Stomach (tissue), 9 donors: ENCODE results near the gene ARHGAP28. TPM values are rescaled to one million over a fixed set of nuclear protein-coding genes. Genes with fewer than 3 reads are reported as not detected.

Experiments
- DNase-seq, 2 donors: peaks; one replicate each; pipeline versions ENCODE4 v3.0.0 to v3.0.0-alpha.2; 2013 to 2019
- H3K27ac ChIP-seq, 5 donors: fragments of 200-600 bp in 4 of 5; sonication (generic) in 4 of 5; one replicate each; pipeline ENCODE4 v1.5.1; 2013 to 2019; ENCODE audit warnings: mild to moderate bottlenecking in 1 of 5, moderate library complexity in 1 of 5
- H3K27me3 ChIP-seq, 3 donors: fragments of 200-600 bp; sonication (generic); one replicate each; pipeline ENCODE4 v1.5.1; 2017 to 2019; ENCODE audit warnings: mixed run types in 1 of 3
- H3K36me3 ChIP-seq, 4 donors: fragments of 200-600 bp; sonication (generic); 1 replicate in 3 of 4; 2 replicates in 1 of 4; pipeline ENCODE4 v1.5.1; 2016 to 2019
- H3K4me1 ChIP-seq, 4 donors: fragments of 200-600 bp; sonication (generic); one replicate each; pipeline ENCODE4 v1.5.1; 2016 to 2019
- H3K4me3 ChIP-seq, 4 donors: fragments of 200-600 bp; sonication (generic) in 3 of 4; one replicate each; pipeline ENCODE4 v1.5.1; 2016 to 2019; ENCODE audit warnings: mild to moderate bottlenecking in 1 of 4
- H3K9me3 ChIP-seq, 4 donors: fragments of 200-600 bp; sonication (generic); one replicate each; pipeline ENCODE4 v1.5.1; 2016 to 2019
- EP300 ChIP-seq: sonication (generic); formaldehyde crosslinking; IDR thresholded peaks from one replicate; pipeline ENCODE4 v1.6.1; 2017; ENCODE audit warnings: antibody characterized with exemption
- POLR2A ChIP-seq, 4 donors: fragments of 450-650 bp; IDR thresholded peaks; one replicate each; pipeline ENCODE4 v1.6.1; 2016; ENCODE audit warnings: antibody characterized with exemption in 4 of 4, control low read depth in 2 of 4, mild to moderate bottlenecking in 1 of 4, moderate library complexity in 1 of 4
- POLR2AphosphoS5 ChIP-seq, 3 donors: sonication (generic); formaldehyde crosslinking; IDR thresholded peaks; one replicate each; pipeline ENCODE4 v1.6.1; 2016; ENCODE audit warnings: antibody characterized with exemption in 3 of 3
- WGBS, 5 donors: extraction: QIAGEN DNeasy Blood & Tissue Kit in 3 of 5; methylation state at CpG; one replicate each; pipeline versions ENCODE4 v1.1.5 to v1.1.7; 2013 to 2018; 5-methylcytosine and 5-hydroxymethylcytosine counted together
- intact Hi-C: fragments of 100-400 bp; cut with DNase I; formaldehyde crosslinking; loops from one replicate; pipeline ENCODE4 v1.15.1; 2023; ENCODE audit warnings: low total_unique reads
- polyA plus RNA-seq, 3 donors: library from polyadenylated mRNA; stranded (reverse); fragments of 200-250 nt; gene quantifications; one replicate each; pipeline ENCODE4 v1.2.3, GENCODE V29; 2013
- total RNA-seq, 5 donors: library from RNA; depleted of rRNA; stranded (reverse); fragments of >200 nt; gene quantifications; one replicate each; pipeline versions ENCODE4 v1.1.0 to v1.2.3, GENCODE V29; 2014 to 2016
- TF ChIP-seq, protein P1 (sequence below), 7 experiments: fragments of 450-650 bp in 4 of 7; fragments of 200-600 bp in 3 of 7; sonication (generic) in 3 of 7; IDR thresholded peaks; one replicate each; pipeline ENCODE4 v1.5.1; 2016 to 2019; ENCODE audit warnings: antibody characterized with exemption in 7 of 7, control low read depth in 2 of 7, mild to moderate bottlenecking in 1 of 7
- donor health status: healthy with polysubstance abuse.
- donor health status: Bipolar disorder and iron deficiency.
- donor health status: healthy.

ARHGAP28 gene
- total and polyA plus RNA-seq, 8 donors: 0.73 to 33.8 (median 3.6) TPM

DNA sequence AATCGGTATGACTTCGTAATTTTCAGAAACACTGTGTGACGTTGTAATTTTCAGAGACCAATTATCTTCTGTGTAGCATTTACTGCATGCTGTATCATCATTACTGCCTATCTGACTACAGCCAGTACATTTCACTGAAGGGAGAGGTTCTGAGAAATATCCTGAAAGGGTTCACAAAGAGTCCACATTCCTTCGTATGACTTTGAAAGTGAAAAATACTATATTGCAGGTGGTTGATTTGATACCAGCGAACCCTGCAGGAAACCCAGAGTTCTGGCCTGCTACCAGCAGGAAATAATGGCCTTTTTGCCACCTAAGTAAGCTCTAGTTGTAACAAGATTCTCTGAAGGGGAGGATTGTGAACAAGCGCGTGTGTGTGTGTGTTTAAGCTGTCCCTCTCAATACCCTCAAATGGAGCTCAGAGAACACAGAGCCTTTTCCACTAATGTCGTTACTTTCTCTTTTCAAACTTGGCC is 155.5 kb downstream of the ARHGAP28 start:
- peak in 1 of 2 donors; percentile 53 for DNase-seq
- Histone ChIP-seq H3K27me3 (no peaks in the 10 kb centered on the region), H3K36me3 (peaks cover 0 to 9% (median 0%) of the 10 kb centered on the region in 4 donors), H3K4me3 (peak overlapping the region in 1 of 4 donors; percentile 9), H3K4me1 (peaks cover 0 to 9% (median 4%) of the 10 kb centered on the region in 4 donors), H3K27ac (peak overlapping the region in 3 of 5 donors; percentile 21 to 54 (median 32)), H3K9me3 (no peaks in the 10 kb centered on the region)
- WGBS, 5 donors: 55 to 72% (median 66%) methylated on average over 8 of the region's 8 CpGs
- intact Hi-C loops: loop anchor here (10.0 kb wide), 1 partner anchor 1000 kb away; no protein-coding TSS in a partner anchor
- TF ChIP-seq POLR2A (IDR thresholded peaks at IDR 0.05) (no peak), EP300 (no peak), POLR2AphosphoS5 (IDR thresholded peaks at IDR 0.05) (no peak)
- TF ChIP-seq, protein P1, sequence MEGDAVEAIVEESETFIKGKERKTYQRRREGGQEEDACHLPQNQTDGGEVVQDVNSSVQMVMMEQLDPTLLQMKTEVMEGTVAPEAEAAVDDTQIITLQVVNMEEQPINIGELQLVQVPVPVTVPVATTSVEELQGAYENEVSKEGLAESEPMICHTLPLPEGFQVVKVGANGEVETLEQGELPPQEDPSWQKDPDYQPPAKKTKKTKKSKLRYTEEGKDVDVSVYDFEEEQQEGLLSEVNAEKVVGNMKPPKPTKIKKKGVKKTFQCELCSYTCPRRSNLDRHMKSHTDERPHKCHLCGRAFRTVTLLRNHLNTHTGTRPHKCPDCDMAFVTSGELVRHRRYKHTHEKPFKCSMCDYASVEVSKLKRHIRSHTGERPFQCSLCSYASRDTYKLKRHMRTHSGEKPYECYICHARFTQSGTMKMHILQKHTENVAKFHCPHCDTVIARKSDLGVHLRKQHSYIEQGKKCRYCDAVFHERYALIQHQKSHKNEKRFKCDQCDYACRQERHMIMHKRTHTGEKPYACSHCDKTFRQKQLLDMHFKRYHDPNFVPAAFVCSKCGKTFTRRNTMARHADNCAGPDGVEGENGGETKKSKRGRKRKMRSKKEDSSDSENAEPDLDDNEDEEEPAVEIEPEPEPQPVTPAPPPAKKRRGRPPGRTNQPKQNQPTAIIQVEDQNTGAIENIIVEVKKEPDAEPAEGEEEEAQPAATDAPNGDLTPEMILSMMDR (IDR thresholded peaks at IDR 0.05): no peak

DNA sequence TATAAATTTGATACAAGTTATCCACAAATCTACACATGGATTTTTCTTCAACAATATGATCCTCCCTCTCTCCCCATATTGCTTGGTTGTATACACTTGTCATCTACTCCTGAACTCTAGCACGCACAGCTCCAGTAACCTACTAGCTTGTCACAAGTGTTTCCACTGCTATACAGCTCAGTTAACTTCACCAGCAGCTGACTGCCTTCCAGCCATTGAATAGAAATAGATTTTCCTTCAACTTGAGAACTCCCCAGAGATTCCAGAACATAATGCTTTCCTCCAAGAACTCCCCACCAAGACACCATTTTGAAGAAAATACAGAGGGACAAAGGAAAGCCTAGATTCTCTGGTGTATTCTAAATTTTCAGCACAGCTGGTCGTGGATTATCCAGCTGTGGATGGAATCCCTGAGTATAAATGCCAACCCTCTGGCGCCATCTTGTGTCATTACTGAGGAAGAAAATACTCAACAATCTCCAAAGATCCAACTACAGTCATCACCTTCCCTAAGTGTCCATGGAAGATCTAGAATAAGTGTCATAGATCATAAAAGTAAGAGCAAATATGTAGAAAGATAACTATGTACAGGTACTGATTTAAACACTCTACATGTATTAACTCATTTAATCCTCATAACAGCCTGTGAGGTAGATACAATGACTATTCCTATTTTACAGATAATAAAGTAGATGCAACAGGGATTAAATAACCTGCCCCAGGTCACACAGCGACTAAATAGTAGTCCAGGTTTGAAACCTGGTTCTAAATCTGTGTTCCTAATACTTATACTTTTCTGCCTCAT is 156.7 kb downstream of the ARHGAP28 start:
- TF ChIP-seq EP300 (no peak), POLR2AphosphoS5 (IDR thresholded peaks at IDR 0.05) (peak in 1 of 3 donors; percentile 14), POLR2A (IDR thresholded peaks at IDR 0.05) (no peak)
- TF ChIP-seq, protein P1 (IDR thresholded peaks at IDR 0.05): peak in 4 of 7 experiments; percentile 18 to 76 (median 55)
- DNase-seq: peak; percentile 40 to 87
- no peaks in the 10 kb centered on the region for H3K9me3 ChIP-seq
- H3K27me3 ChIP-seq: no peaks in the 10 kb centered on the region
- H3K4me3 ChIP-seq: no peak overlapping the region
- no peak overlapping the region for H3K27ac ChIP-seq
- H3K36me3 ChIP-seq: peaks cover 0 to 19% (median 0%) of the 10 kb centered on the region in 4 donors
- peaks cover 0 to 9% (median 3%) of the 10 kb centered on the region in 4 donors for H3K4me1 ChIP-seq
- 18 to 20% (median 19%) methylated on average over 4 of the region's 4 CpGs for WGBS, 5 donors
- intact Hi-C loops: loop anchor here (2.0 to 10.0 kb wide), 2 partner anchors 343 to 1001 kb away; no protein-coding TSS in a partner anchor

DNA sequence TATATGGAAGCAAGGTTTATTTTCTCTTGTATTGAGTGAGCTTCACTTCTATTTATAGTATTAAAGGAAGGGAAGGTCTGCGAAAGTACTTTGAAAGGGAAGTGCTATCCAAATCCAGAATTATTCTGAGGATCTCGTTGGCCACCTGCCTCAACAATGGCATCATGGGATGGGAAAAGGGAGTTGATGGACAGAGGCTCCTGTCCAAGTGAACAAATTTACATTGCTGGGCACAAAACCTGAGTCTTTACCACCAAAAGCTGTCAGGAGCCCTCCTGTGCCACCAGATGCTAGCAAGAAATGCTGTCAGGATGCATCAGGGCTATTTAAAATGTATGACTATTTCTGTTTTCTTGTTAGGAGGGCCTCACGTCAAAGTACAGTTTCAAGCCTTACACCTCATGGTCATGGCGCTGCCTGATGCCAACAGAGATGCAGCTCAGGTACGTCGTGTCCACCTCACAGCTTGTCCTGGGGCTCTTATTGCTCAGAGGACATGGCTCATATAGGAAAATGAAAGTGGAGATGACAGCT is 157.3 kb downstream of the ARHGAP28 start:
- DNase-seq: no peak

DNA sequence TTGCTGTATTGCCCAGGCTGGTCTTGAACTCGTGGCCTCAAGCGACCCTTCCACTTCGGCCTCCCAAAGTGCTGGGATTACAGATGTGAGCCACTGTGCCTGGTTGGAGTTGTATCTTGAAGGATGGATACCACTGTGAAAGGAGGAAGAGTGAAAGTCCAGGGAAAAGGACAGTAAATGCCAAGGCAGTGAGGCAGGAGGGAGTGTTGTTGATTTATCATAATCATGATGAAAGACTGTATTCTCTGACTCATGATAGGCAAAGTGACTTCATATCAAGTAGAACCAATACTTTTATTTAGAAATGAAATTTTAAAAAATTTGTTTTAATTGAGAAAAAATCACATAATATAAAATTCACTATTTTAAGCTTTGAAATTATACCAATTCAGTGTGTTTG is 162.3 kb downstream of the ARHGAP28 start:
- H3K36me3 ChIP-seq: peaks cover 0 to 19% (median 6%) of the 10 kb centered on the region in 4 donors
- no peaks in the 10 kb centered on the region for H3K27me3 ChIP-seq
- no peak overlapping the region for H3K27ac ChIP-seq
- TF ChIP-seq, protein P1 (IDR thresholded peaks at IDR 0.05): no peak
- no peak for TF ChIP-seq EP300
- no peak for TF ChIP-seq POLR2AphosphoS5 (IDR thresholded peaks at IDR 0.05)
- TF ChIP-seq POLR2A (IDR thresholded peaks at IDR 0.05): no peak
- H3K4me1 ChIP-seq: no peaks in the 10 kb centered on the region
- DNase-seq: no peak
- intact Hi-C loops: no loop called here
- H3K9me3 ChIP-seq: no peaks in the 10 kb centered on the region
- no peak overlapping the region for H3K4me3 ChIP-seq
- WGBS, 5 donors: 90 to 98% (median 91%) methylated on average over 3 of the region's 3 CpGs

More for the DNA sequence above, 157.3 kb downstream of the ARHGAP28 start:
- TF ChIP-seq POLR2AphosphoS5 (IDR thresholded peaks at IDR 0.05): no peak
- TF ChIP-seq EP300: no peak
- TF ChIP-seq, protein P1 (IDR thresholded peaks at IDR 0.05): no peak
- no peak for TF ChIP-seq POLR2A (IDR thresholded peaks at IDR 0.05)
- H3K27ac ChIP-seq: no peak overlapping the region
- intact Hi-C loops: loop anchor here (2.0 to 10.0 kb wide), 2 partner anchors 344 to 1002 kb away; no protein-coding TSS in a partner anchor
- WGBS, 5 donors: 73 to 79% (median 75%) methylated on average over 6 of the region's 6 CpGs
- H3K36me3 ChIP-seq: peaks cover 0 to 19% (median 0%) of the 10 kb centered on the region in 4 donors
- H3K9me3 ChIP-seq: no peaks in the 10 kb centered on the region
- H3K4me3 ChIP-seq: no peak overlapping the region
- H3K4me1 ChIP-seq: peaks cover 0 to 5% (median 2%) of the 10 kb centered on the region in 4 donors
- no peaks in the 10 kb centered on the region for H3K27me3 ChIP-seq
